Activated CD8-positive, alpha-beta memory T cell treated with anti-CD3 and anti-CD28 coated beads, Interleukin-2, amount 50 U/mL, for 4 hours (primary cell): ENCODE measurements around the gene BTBD16.

ENCODE experiments used
- DNase-seq: peaks from one replicate; pipeline ENCODE4 v3.0.0-alpha.2; 2020

BTBD16 gene

GRCh38 chr10:122271076-122271475, at the start of gene BTBD16:
Gene BTBD16 (plus strand): TSS chr10:122271296. CDS start chr10:122275082, 3,786 bp downstream.
- no peak for DNase-seq

- no peak for DNase-seq
Measured at GRCh38 chr10:122221958-122222357, 49.1 kb upstream of the BTBD16 start.

GRCh38 chr10:122222638-122223037, 48.5 kb upstream of the BTBD16 start:
- DNase-seq = no peak

- no peak for DNase-seq
Measured at GRCh38 chr10:122224159-122224558, 46.9 kb upstream of the BTBD16 start.

GRCh38 chr10:122225330-122225729, 45.8 kb upstream of the BTBD16 start:
- DNase-seq = no peak

- DNase-seq = no peak
Measured at GRCh38 chr10:122227754-122228153, 43.3 kb upstream of the BTBD16 start.

- DNase-seq = no peak
Measured at GRCh38 chr10:122229666-122230065, 41.4 kb upstream of the BTBD16 start.

GRCh38 chr10:122230222-122230621, 40.9 kb upstream of the BTBD16 start:
- DNase-seq = no peak

GRCh38 chr10:122232769-122233168, 38.3 kb upstream of the BTBD16 start:
- DNase-seq = no peak

GRCh38 chr10:122233857-122234348, 37.2 kb upstream of the BTBD16 start:
- no peak for DNase-seq

GRCh38 chr10:122234416-122234815, 36.7 kb upstream of the BTBD16 start:
- no peak for DNase-seq

GRCh38 chr10:122236690-122237306, 34.3 kb upstream of the BTBD16 start:
- DNase-seq = no peak

GRCh38 chr10:122237331-122237990, 33.6 kb upstream of the BTBD16 start:
- DNase-seq = no peak

- no peak for DNase-seq
Measured at GRCh38 chr10:122239578-122240257, 31.4 kb upstream of the BTBD16 start.

GRCh38 chr10:122240401-122240800, 30.7 kb upstream of the BTBD16 start:
- DNase-seq = no peak

- no peak for DNase-seq
Measured at GRCh38 chr10:122241836-122242235, 29.3 kb upstream of the BTBD16 start.

GRCh38 chr10:122243550-122243949, 27.5 kb upstream of the BTBD16 start:
- DNase-seq = no peak

GRCh38 chr10:122244001-122244975, 26.8 kb upstream of the BTBD16 start:
- DNase-seq = no peak

- DNase-seq = no peak
Measured at GRCh38 chr10:122245136-122245535, 26.0 kb upstream of the BTBD16 start.

GRCh38 chr10:122245897-122246296, 25.2 kb upstream of the BTBD16 start:
- no peak for DNase-seq

GRCh38 chr10:122246830-122247520, 24.1 kb upstream of the BTBD16 start:
- DNase-seq = no peak
